Fibroblast of skin of right biceps (primary cell): Measurements from ENCODE around the gene MDC1.

ENCODE experiments used
- DNase-seq: peaks from one replicate; pipeline ENCODE4 v3.0.0-alpha.2; 2013

Gene MDC1

GRCh38 chr6:30696432-30696831, 20.6 kb downstream of the MDC1 start:
- no peak for DNase-seq

GRCh38 chr6:30691208-30691847, 25.8 kb downstream of the MDC1 start:
- no peak for DNase-seq

- peak; percentile 84 for DNase-seq
Measured at GRCh38 chr6:30690403-30691207, 26.5 kb downstream of the MDC1 start, which contains the start of gene NRM. NRM (minus strand) TSS chr6:30690984; CDS start chr6:30690974, 10 bp downstream.

- DNase-seq, result no peak
Measured at GRCh38 chr6:30689985-30690384, 27.1 kb downstream of the MDC1 start.

GRCh38 chr6:30689022-30689865, 27.8 kb downstream of the MDC1 start:
- DNase-seq, result no peak

DNA sequence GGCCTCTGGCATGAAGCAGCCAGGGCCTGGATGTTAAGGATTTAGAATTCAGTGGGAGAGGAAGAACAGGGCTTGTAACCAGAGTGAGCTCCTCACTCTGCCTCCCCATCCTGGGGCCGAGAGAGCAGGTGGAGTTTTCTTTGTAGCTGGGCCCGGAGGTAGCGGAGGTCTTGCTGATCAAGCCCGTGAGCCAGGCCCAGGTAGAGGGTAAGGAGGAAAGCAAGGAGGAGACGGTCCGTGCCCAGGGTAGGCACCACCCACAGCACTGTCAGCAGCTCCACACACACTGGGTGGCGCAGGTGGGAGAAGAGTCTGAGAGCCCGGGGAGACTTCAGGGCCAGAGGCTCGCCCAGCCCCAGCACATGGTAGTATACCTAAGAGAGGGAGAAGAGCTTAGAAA, 28.5 kb downstream of the MDC1 start:
- DNase-seq, result no peak

DNA sequence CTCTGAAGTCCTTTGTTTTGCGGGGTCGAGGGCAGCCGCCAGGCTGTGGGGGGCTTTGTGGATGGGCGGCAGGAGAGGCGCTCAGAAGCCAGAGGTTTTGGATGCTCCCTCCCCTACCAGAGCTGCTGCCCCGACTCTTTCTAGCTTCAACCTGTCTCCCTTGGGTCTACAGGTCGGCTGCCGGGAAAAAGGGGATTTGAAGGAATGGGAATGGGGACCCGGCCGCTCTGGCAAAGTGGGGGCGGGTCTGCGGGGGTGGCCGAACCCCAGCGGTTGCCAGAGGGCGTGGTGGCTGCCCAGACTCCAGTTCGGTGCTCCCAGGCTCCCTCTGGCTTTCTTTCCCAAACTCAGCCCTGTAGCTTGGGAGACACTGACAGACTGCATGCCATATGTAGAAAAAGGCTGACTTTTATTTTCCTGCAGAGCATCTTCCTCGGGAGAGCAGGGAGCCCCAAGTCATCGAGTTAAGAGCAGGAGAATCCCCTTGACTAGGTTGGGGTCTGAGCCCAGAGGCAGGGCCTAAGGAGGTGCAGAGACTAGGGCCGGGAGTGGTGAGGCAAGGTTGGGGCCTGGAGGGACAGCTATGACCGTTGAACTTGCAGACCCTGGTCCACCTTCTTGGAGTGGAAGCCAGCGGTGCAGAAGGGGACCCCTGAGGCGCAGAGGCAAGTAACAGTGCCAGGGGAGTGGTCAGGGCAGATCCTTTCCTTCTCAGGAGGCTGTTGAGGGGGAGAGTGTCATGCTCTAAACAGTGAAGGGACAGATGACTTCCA, 29.2 kb downstream of the MDC1 start:
- DNase-seq, result peak; percentile 52

GRCh38 chr6:30686908-30687658, 30.0 kb downstream of the MDC1 start:
- DNase-seq, result peak; percentile 98

- DNase-seq, result peak; percentile 75
Measured at GRCh38 chr6:30686009-30686907, 30.8 kb downstream of the MDC1 start, which contains the start of gene PPP1R18. PPP1R18 (minus strand) TSS chr6:30686645; CDS start chr6:30686018, 627 bp downstream.

GRCh38 chr6:30685157-30686008, 31.7 kb downstream of the MDC1 start:
- peak; percentile 43 for DNase-seq

DNA sequence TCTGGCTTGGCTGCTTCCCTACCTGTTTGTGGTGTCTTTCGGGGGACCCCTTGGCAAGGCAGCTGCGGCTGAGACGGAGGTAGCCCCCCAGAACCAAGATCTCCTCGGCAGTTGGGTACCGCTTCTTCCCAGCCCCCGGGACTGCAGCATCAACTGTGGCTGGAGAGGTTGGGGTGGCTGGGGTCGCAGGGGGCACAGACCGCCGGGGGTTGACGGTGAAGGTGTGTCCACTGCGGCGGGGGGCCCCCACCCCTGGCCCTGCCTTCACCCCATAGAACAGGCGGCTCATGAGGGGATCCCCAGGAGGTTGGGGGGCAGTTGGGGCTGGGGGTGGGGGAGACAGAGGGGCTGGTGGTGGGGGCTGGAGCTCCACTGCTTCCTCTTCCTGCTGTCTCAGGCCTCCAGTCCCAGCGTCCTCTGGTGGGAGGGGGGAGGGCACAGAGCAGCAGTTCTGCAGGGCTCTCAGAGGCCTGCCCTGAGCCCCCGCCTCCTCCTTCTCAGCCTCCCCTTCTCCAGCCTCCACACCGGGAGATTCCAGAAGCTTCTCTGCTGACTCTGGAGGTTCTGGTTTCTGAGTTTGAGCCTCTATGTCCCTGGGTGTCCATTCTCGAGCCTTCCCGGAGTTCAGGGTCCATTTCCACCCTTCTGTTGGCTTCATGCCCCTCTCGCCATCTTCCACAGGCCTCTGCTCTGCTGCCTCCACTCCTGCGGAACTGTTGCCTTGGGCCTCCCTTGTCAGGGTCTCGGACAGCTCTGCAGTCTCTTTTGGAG, 32.5 kb downstream of the MDC1 start:
- peak; percentile 58 for DNase-seq

DNA sequence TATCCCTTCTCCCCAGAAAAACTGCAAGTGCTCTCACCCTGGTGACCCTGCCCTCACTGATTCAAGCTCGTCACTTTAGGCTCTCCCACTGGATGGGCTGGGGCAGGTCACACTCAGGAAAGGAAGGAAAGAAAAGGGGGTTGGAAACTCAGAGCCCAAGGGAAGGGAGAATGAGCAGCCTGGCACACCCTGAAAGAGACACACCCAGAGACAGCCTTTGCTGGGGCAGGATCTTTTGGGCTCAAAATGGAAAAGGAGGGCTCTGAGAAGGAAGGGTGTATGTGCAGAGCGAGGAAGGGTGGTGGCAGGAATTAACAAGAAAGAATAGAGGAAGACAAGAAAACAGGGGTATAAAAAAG, 33.1 kb downstream of the MDC1 start:
- no peak for DNase-seq

DNA sequence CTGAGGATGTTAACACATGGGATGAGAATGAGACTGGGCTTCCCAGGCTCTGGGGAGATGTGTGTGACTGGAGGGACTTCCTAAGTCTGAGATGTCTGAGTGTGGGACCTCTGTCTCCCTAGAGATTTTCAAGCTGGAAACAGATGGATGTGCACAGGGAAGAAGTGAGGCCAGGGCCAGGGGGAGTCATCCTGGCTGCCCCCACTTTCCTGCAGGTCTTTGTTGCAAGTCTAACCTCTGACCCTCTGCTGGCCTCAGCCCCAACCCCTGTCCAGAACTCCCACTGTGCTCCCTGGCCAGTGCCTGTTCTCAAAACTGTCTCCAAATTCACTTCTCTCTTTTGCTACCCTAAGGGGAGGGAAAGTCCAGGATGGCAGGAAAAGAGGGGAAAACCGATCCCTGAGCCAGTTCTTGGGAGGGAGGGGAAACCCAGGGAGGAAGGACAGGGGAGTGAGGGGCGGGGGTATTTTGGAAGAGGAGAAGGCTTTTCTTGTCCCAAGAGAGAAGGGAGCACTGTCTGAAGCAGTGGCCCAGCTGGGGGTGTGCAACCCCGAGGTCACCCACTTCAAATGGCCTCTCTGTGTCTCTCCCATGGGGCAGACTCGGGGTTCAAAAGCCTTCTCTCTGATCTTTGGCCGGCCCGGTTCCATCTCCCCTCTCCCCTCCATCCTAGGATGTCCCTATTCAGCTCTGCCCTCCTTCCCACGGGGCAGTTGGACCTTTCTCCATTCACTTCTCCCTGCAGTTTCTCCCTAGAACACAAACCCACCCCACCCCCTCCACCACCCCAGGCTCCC, 33.7 kb downstream of the MDC1 start:
- DNase-seq, result no peak

DNA sequence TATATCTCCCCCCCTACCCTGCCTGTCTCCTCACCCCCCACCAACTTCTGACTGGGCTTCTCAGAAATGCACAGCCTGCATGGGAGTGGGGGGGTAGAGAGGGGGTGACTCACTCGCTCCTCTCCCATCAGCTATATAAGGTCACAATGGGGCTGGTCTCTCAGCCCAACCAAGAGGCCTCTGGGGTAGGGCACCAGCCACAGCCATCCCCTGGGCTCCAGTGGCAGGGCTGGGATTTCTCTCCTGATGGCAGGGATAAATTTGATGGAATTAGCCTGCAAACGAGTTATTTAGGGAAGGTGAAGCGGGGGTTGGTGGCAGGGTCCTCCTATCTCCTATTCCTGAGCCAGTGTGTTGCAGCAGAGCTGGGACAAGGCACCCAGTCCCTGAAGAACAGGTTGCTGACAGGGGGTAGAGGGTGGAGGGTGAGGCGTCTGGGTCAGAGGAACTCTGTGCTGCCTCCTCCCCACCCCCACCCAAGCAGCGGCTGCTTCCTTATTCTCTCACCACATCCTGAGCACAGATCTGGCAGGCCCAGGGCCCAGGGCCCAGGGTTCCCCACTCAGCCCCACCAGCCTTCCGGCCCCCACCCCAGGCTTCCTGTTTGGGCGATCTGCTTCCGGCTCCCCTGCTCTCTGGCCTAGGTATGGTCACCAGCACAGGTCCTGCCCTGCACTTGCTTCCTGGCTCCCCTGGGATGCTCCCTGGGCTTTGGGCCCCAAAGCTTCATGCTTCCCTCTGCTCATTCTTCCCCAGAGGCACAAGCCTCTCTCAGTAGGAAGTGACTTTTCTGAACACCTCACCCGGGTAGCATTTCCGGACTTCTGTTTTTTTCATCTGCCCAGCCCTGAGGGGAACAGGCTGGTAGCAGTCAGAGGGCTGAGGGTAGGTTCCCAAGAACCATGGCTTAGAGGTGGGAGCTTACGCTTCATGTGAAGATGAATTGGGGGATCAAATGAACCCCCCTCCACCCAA, 34.7 kb downstream of the MDC1 start:
- peak; percentile 96 for DNase-seq

GRCh38 chr6:30681766-30682142, 35.3 kb downstream of the MDC1 start:
- DNase-seq, result no peak

- no peak for DNase-seq
Measured at GRCh38 chr6:30679765-30680535, 37.1 kb downstream of the MDC1 start.
